ENCODE measurements around the gene LGALS7. TPM values are rescaled to one million over a fixed set of nuclear protein-coding genes. Genes with fewer than 3 reads are reported as not detected.
A peak's percentile ranks its signal among the peaks of the same experiment; 100 is the strongest.

LGALS7 gene
- total and polyA plus RNA-seq, 2 experiments from 2014 or later: 1.2 TPM; not detected in 1

DNA sequence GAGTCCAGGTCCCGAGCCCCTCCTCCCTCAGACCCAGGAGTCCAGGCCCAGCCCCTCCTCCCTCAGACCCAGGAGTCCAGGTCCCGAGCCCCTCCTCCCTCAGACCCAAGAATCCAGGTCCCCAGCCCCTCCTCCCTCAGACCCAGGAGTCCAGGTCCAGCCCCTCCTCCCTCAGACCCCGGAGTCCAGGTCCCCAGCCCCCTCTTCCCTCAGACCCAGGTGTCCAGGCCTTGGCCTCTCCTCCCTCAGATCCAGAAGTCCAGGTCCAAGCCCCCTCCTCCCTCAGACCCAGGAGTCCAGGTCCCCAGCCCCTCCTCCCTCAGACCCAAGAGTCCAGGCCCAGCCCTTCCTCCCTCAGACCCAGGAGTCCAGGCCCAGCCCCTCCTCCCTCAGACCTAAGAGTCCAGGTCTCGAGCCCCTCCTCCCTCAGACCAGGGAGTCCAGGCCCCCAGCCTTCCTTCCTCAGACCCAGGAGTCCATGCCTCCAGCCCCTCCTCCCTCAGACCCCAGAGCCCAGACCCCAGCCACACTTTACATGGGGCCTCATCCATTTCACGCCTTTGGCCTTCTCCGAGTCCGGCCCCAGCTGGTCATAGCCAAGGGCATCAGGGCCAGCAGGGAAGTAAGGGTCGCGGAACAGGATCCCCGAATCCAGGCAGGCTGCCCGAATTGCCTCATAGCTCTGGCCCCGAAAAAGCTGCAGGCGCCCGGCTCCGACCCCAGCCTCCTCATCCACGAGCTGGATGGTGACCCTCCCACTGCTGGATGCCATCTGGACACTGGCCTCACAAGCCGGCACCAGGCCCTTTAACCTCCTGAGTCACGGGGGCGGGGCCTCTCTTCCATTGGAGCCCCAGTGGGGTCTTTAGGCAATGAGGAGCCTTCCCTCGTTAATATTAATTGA lies 29.7 kb downstream of the LGALS7 start:
- Histone ChIP-seq H3K9me2 (replicated peaks; ENCODE audit: insufficient read depth) (no peaks in the 10 kb centered on the region), H3K4me3 (no peak overlapping the region), H3K9me3 (ENCODE audit: low read depth) (no peaks in the 10 kb centered on the region), H2AFZ (no peak overlapping the region), H3K27ac (no peak overlapping the region), H3K27me3 (no peaks in the 10 kb centered on the region), H4K20me1 (ENCODE audit: insufficient read depth, poor library complexity, severe bottlenecking) (no peaks in the 10 kb centered on the region), H3K4me2 (no peak overlapping the region), H3K36me3 (replicated peaks; ENCODE audit: insufficient read depth, low read depth) (no peaks in the 10 kb centered on the region), H3K4me1 (ENCODE audit: insufficient read depth) (no peaks in the 10 kb centered on the region), H3K79me2 (no peaks in the 10 kb centered on the region)
- WGBS (ENCODE audit: low lambda C conversion rate, missing lambda C conversion rate): 88% methylated on average over 16 of the region's 20 CpGs
- peak; percentile 22 for DNase-seq (ENCODE audit: low spot score)
- TF ChIP-seq, protein P1, sequence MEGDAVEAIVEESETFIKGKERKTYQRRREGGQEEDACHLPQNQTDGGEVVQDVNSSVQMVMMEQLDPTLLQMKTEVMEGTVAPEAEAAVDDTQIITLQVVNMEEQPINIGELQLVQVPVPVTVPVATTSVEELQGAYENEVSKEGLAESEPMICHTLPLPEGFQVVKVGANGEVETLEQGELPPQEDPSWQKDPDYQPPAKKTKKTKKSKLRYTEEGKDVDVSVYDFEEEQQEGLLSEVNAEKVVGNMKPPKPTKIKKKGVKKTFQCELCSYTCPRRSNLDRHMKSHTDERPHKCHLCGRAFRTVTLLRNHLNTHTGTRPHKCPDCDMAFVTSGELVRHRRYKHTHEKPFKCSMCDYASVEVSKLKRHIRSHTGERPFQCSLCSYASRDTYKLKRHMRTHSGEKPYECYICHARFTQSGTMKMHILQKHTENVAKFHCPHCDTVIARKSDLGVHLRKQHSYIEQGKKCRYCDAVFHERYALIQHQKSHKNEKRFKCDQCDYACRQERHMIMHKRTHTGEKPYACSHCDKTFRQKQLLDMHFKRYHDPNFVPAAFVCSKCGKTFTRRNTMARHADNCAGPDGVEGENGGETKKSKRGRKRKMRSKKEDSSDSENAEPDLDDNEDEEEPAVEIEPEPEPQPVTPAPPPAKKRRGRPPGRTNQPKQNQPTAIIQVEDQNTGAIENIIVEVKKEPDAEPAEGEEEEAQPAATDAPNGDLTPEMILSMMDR (IDR thresholded peaks at IDR 0.05; ENCODE audit: poor library complexity): no peak
- TF ChIP-seq EZH2 (IDR thresholded peaks at IDR 0.05; ENCODE audit: borderline replicate concordance) (no peak), EZH2phosphoT487 (IDR thresholded peaks at IDR 0.05; ENCODE audit: low read depth, severe bottlenecking, unreplicated experiment) (no peak)

DNA sequence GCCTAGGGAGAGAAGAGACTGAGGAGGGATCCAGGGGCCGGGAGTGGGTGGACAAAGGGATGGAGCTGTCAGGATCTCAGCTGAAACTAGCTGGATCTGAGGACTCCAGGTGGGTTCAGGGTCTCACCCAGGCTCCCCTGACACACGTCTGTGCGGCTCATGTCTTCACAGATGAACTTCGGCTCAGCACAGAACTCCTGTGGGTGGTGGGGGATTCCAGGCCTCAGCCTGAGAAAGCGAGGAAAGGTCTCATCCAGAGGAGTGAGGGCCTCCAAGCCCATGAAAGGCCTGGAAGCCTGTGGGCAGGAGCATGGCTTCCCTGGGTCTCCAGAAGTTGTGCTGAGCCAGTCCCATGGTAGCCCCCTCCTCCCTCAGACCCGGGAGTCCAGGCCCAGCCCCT lies 30.4 kb downstream of the LGALS7 start:
- 96% methylated on average over 5 of the region's 6 CpGs for WGBS (ENCODE audit: low lambda C conversion rate, missing lambda C conversion rate)
- Histone ChIP-seq H3K27me3 (no peaks in the 10 kb centered on the region), H3K36me3 (replicated peaks; ENCODE audit: insufficient read depth, low read depth) (no peaks in the 10 kb centered on the region), H3K9me3 (ENCODE audit: low read depth) (no peaks in the 10 kb centered on the region), H4K20me1 (ENCODE audit: insufficient read depth, poor library complexity, severe bottlenecking) (no peaks in the 10 kb centered on the region), H3K27ac (no peak overlapping the region), H3K4me2 (no peak overlapping the region), H3K9me2 (replicated peaks; ENCODE audit: insufficient read depth) (no peaks in the 10 kb centered on the region), H2AFZ (no peak overlapping the region), H3K79me2 (no peaks in the 10 kb centered on the region), H3K4me3 (no peak overlapping the region), H3K4me1 (ENCODE audit: insufficient read depth) (no peaks in the 10 kb centered on the region)
- no peak for TF ChIP-seq EZH2phosphoT487 (IDR thresholded peaks at IDR 0.05; ENCODE audit: low read depth, severe bottlenecking, unreplicated experiment)
- TF ChIP-seq, protein P1 (IDR thresholded peaks at IDR 0.05; ENCODE audit: poor library complexity): no peak
- no peak for TF ChIP-seq EZH2 (IDR thresholded peaks at IDR 0.05; ENCODE audit: borderline replicate concordance)
- no peak for DNase-seq (ENCODE audit: low spot score)

DNA sequence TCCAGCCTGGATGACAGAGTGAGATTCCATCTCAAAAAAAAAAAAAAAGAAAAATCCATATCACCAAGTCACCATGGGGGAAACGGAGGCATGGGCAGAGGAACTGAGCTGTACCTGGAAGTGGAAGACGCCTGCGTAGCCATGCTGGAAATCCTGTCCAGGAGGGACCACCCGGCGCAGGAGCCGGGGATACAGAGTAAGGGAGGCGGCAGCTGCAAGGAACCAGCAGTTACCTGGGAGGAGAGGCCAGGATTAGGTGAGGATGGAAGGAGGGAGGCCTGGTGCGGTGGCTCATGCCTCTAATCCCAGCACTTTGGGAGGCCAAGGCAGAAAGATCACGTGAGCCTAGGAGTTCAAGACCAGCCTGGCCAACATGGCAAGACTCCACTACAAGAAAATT lies 31.0 kb downstream of the LGALS7 start:
- WGBS (ENCODE audit: low lambda C conversion rate, missing lambda C conversion rate): 87% methylated on average over 9 of the region's 9 CpGs
- H3K36me3 ChIP-seq (replicated peaks; ENCODE audit: insufficient read depth, low read depth): no peaks in the 10 kb centered on the region
- no peaks in the 10 kb centered on the region for H3K9me2 ChIP-seq (replicated peaks; ENCODE audit: insufficient read depth)
- DNase-seq (ENCODE audit: low spot score): no peak
- no peak overlapping the region for H3K27ac ChIP-seq
- H2AFZ ChIP-seq: no peak overlapping the region
- H3K4me2 ChIP-seq: no peak overlapping the region
- H3K79me2 ChIP-seq: no peaks in the 10 kb centered on the region
- H4K20me1 ChIP-seq (ENCODE audit: insufficient read depth, poor library complexity, severe bottlenecking): no peaks in the 10 kb centered on the region
- no peak overlapping the region for H3K4me3 ChIP-seq
- H3K9me3 ChIP-seq (ENCODE audit: low read depth): no peaks in the 10 kb centered on the region
- TF ChIP-seq EZH2 (IDR thresholded peaks at IDR 0.05; ENCODE audit: borderline replicate concordance): no peak
- H3K4me1 ChIP-seq (ENCODE audit: insufficient read depth): no peaks in the 10 kb centered on the region
- H3K27me3 ChIP-seq: no peaks in the 10 kb centered on the region

DNA sequence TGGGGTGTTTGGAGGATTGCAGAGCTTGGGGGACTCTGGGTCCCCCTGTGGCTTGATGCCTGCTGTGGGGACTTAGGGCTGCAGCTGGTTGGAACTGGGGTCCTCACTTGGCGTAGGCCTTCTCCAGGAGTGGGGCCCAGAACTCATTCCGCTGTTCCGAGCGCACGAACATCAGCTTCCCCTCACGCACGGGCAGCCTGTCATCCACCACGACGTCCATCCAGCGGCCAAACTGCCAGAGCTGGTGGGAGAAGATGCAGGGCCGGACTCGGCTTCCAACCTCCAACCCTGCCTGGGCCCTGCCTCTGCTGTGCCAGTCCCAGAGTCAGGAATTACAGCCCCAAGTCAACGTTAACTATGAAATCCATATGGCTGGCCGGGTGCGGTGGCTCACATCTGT lies 31.6 kb downstream of the LGALS7 start:
- Histone ChIP-seq H3K27ac (no peak overlapping the region), H3K27me3 (no peaks in the 10 kb centered on the region), H4K20me1 (ENCODE audit: insufficient read depth, poor library complexity, severe bottlenecking) (no peaks in the 10 kb centered on the region), H3K4me2 (no peak overlapping the region), H3K4me3 (no peak overlapping the region), H3K79me2 (no peaks in the 10 kb centered on the region), H3K9me3 (ENCODE audit: low read depth) (no peaks in the 10 kb centered on the region), H3K4me1 (ENCODE audit: insufficient read depth) (peaks cover under 1% of the 10 kb centered on the region), H3K9me2 (replicated peaks; ENCODE audit: insufficient read depth) (no peaks in the 10 kb centered on the region), H2AFZ (no peak overlapping the region), H3K36me3 (replicated peaks; ENCODE audit: insufficient read depth, low read depth) (no peaks in the 10 kb centered on the region)
- no peak for DNase-seq (ENCODE audit: low spot score)
- WGBS (ENCODE audit: low lambda C conversion rate, missing lambda C conversion rate): 92% methylated on average over 15 of the region's 15 CpGs
- TF ChIP-seq, protein P1 (IDR thresholded peaks at IDR 0.05; ENCODE audit: poor library complexity): no peak
- TF ChIP-seq EZH2 (IDR thresholded peaks at IDR 0.05; ENCODE audit: borderline replicate concordance): no peak
- TF ChIP-seq EZH2phosphoT487 (IDR thresholded peaks at IDR 0.05; ENCODE audit: low read depth, severe bottlenecking, unreplicated experiment): no peak
